Measurements from ENCODE around the gene SAPCD2. TPM values are rescaled to one million over a fixed set of nuclear protein-coding genes. Genes with fewer than 3 reads are reported as not detected.

SAPCD2 gene
- total and polyA plus RNA-seq, 2 of the 8 experiments (the other 6 are each of a cell fraction or from before 2014, with no cell fraction given) = 12.7 to 32.1 TPM

GRCh38 chr9:137108608-137109249 is 38.4 kb upstream of the SAPCD2 start:
- DNase-seq (ENCODE audit: low read depth in 1 of 2, low spot score in 2 of 2) (no peak), FAIRE-seq (no peak)
- H4K8ac ChIP-seq (ENCODE audit: extremely low read depth, insufficient read depth, low read length) = no peak overlapping the region; the same call in 1 of the 2 replicates
- no peak overlapping the region for H4K91ac ChIP-seq (replicated peaks; ENCODE audit: insufficient read length, low read length)
- no peak overlapping the region for H2BK5ac ChIP-seq (ENCODE audit: low read depth, low read length)
- H2BK120ac ChIP-seq (replicated peaks; ENCODE audit: low read depth, low read length) = no peak overlapping the region
- H3K9ac ChIP-seq (replicated peaks in 1 of 4; ENCODE audit: extremely low read depth in 1 of 4, low read depth in 3 of 4, low read length in 3 of 4) = no peak overlapping the region
- H2BK20ac ChIP-seq (ENCODE audit: low read length) = no peak overlapping the region
- H2AFZ ChIP-seq (ENCODE audit: low read length) = no peak overlapping the region
- no peak overlapping the region for H2AK5ac ChIP-seq (ENCODE audit: low read depth, low read length)
- POLR2A ChIA-PET (ENCODE audit: partially characterized antibody) = interaction anchor here (0.6 to 1.2 kb wide), 2 partner anchors 18 to 20 kb away, joined by 3 to 4 read pairs; no protein-coding TSS in a partner anchor
- no peak for TF ChIP-seq CREB1 (IDR thresholded peaks at IDR 0.05)
- no peak for TF ChIP-seq RBBP5 (IDR thresholded peaks at IDR 0.05; ENCODE audit: borderline replicate concordance, low read depth, low read length)
- no peak for TF ChIP-seq KDM4A (IDR thresholded peaks at IDR 0.05; ENCODE audit: low read depth, low read length, severe bottlenecking)
- no peak for TF ChIP-seq SIRT6 (IDR thresholded peaks at IDR 0.05; ENCODE audit: low read length)
- no peak overlapping the region for H3K4ac ChIP-seq (replicated peaks; ENCODE audit: insufficient read length, low read depth, low read length)
- no peaks in the 10 kb centered on the region for H3K79me2 ChIP-seq (ENCODE audit: control insufficient read depth in 1 of 2, insufficient read depth in 2 of 2, low read length in 2 of 2)
- peaks cover 0 to 3% (median 0%) of the 10 kb centered on the region in 4 experiments; a peak in 1 of 7 replicates for H3K4me1 ChIP-seq (replicated peaks in 1 of 4; ENCODE audit: control insufficient read depth in 3 of 4, insufficient read depth in 4 of 4, low read length in 3 of 4)
- H3K27ac ChIP-seq (ENCODE audit: low read depth, low read length) = no peak overlapping the region
- no peak overlapping the region for H3K23ac ChIP-seq (ENCODE audit: insufficient read length)
- H3K23me2 ChIP-seq (ENCODE audit: low read depth, low read length) = no peaks in the 10 kb centered on the region; the same call in 1 of the 2 replicates
- no peaks in the 10 kb centered on the region for H4K20me1 ChIP-seq (replicated peaks in 1 of 2; ENCODE audit: control insufficient read depth in 1 of 2, insufficient read depth in 2 of 2, low read length in 2 of 2)
- no peaks in the 10 kb centered on the region; the same call in 1 of the 2 replicates for H3K79me1 ChIP-seq (ENCODE audit: low read depth, low read length)
- no peak overlapping the region for H3K4me2 ChIP-seq (ENCODE audit: insufficient read depth in 1 of 2, low read depth in 2 of 2, low read length in 2 of 2)
- H3K9me3 ChIP-seq (ENCODE audit: insufficient read depth in 2 of 2, low read depth in 1 of 2, low read length in 1 of 2) = no peaks in the 10 kb centered on the region
- H3K56ac ChIP-seq (replicated peaks; ENCODE audit: insufficient read length, low read depth, low read length) = no peak overlapping the region
- peaks cover 3 to 12% (median 7%) of the 10 kb centered on the region in 4 experiments; a peak in 6 of 7 replicates for H3K27me3 ChIP-seq (replicated peaks in 1 of 4; ENCODE audit: control insufficient read depth in 3 of 4, extremely low read depth in 1 of 4, insufficient read depth in 3 of 4, low read length in 3 of 4)
- no peak overlapping the region for H2BK15ac ChIP-seq (ENCODE audit: low read length)
- no peak overlapping the region for H4K5ac ChIP-seq (ENCODE audit: insufficient read length, low read depth, low read length)
- no peak overlapping the region for H3K14ac ChIP-seq (ENCODE audit: insufficient read length)
- H2BK12ac ChIP-seq (ENCODE audit: low read depth, low read length) = no peak overlapping the region
- no peak overlapping the region for H3K18ac ChIP-seq (ENCODE audit: extremely low read depth, low read length)
- CTCF ChIA-PET (ENCODE audit: partially characterized antibody) = interaction anchor here (0.7 to 1.4 kb wide), 3 partner anchors 12 to 178 kb away, joined by 3 to 6 read pairs (median 3); no protein-coding TSS in a partner anchor
- 90% methylated on average over 29 of the region's 29 CpGs; no CpG with 5 or more reads in 1 of the 2 experiments for WGBS, 2 experiments (ENCODE audit: extremely low coverage in 1 of 2, insufficient coverage in 1 of 2, insufficient read length in 1 of 2, insufficient replicate concordance in 2 of 2, low coverage in 1 of 2, low lambda C conversion rate in 2 of 2, missing lambda C conversion rate in 1 of 2)
- H3K4me3 ChIP-seq (ENCODE audit: extremely low read depth in 1 of 4, insufficient read depth in 2 of 4, low read depth in 3 of 4, low read length in 4 of 4) = no peak overlapping the region
- H3K36me3 ChIP-seq (ENCODE audit: control insufficient read depth in 2 of 4, insufficient read depth in 4 of 4, low read length in 3 of 4) = peaks cover 2 to 7% (median 4%) of the 10 kb centered on the region in 4 experiments; a peak in 6 of 8 replicates
